HepG2 (cell line): ENCODE measurements around the gene CHEK2. TPM values are rescaled to one million over a fixed set of nuclear protein-coding genes. Genes with fewer than 3 reads are reported as not detected.
A peak's percentile ranks its signal among the peaks of the same experiment; 100 is the strongest.

ENCODE experiments used
- ADNP ChIP-seq: sonication (generic); formaldehyde crosslinking; IDR thresholded peaks from 2 replicates; pipeline ENCODE4 v1.4.0; 2020; ENCODE audit warnings: missing genetic modification reagents
- CAMTA2 ChIP-seq: sonication (generic); formaldehyde crosslinking; IDR thresholded peaks from 2 replicates; pipeline ENCODE4 v1.4.0; 2020; ENCODE audit warnings: mild to moderate bottlenecking, missing genetic modification reagents, borderline replicate concordance
- FOSL1 ChIP-seq: sonication (generic); formaldehyde crosslinking; IDR thresholded peaks from 2 replicates; pipeline ENCODE4 v1.9.0; 2021; ENCODE audit warnings: missing genetic modification reagents, borderline replicate concordance
- HMG20B ChIP-seq: conservative IDR thresholded peaks from 2 replicates; pipeline ENCODE4 v1.6.1; 2016; ENCODE audit warnings: missing genetic modification reagents, missing compliant biosample characterization
- HOXD1 ChIP-seq: sonication (generic); formaldehyde crosslinking; IDR thresholded peaks from 2 replicates; pipeline ENCODE4 v1.5.0; 2020; ENCODE audit warnings: missing genetic modification reagents
- KDM5B ChIP-seq: sonication (generic); formaldehyde crosslinking; IDR thresholded peaks from 2 replicates; pipeline ENCODE4 v1.4.0; 2020; ENCODE audit warnings: missing genetic modification reagents, mild to moderate bottlenecking, borderline replicate concordance
- MIXL1 ChIP-seq: IDR thresholded peaks from 2 replicates; pipeline ENCODE4 v1.6.1; 2016
- MXD4 ChIP-seq: IDR thresholded peaks from 2 replicates; pipeline ENCODE4 v1.6.1; 2016; ENCODE audit warnings: mild to moderate bottlenecking, missing biosample characterization, missing genetic modification reagents
- NAIF1 ChIP-seq: sonication (generic); formaldehyde crosslinking; IDR thresholded peaks from 2 replicates; pipeline ENCODE4 v1.5.0; 2020; ENCODE audit warnings: mild to moderate bottlenecking, missing genetic modification reagents, borderline replicate concordance
- PLRG1 ChIP-seq: fragments of 450-650 bp; conservative IDR thresholded peaks from 2 replicates; pipeline ENCODE4 v1.6.1; 2016
- RNF219 ChIP-seq: sonication (generic); formaldehyde crosslinking; IDR thresholded peaks from 2 replicates; pipeline ENCODE4 v1.5.0; 2020; ENCODE audit warnings: mild to moderate bottlenecking, missing genetic modification reagents
- TCF12 ChIP-seq, 2 experiments: fragments of 450-650 bp in 1 of 2; sonication (generic) in 1 of 2; formaldehyde crosslinking in 1 of 2; IDR thresholded peaks; 2 replicates each; pipeline versions ENCODE4 v1.6.1 to v1.8.0; 2017 to 2022; ENCODE audit warnings: antibody characterized with exemption in 1 of 2, mild to moderate bottlenecking in 1 of 2, missing genetic modification reagents in 1 of 2, moderate library complexity in 1 of 2
- TMF1 ChIP-seq: sonication (generic); formaldehyde crosslinking; IDR thresholded peaks from 2 replicates; pipeline ENCODE4 v1.8.1; 2022; ENCODE audit warnings: low read depth, missing genetic modification reagents
- TRAFD1 ChIP-seq: sonication (generic); formaldehyde crosslinking; IDR thresholded peaks from 2 replicates; pipeline ENCODE4 v1.5.1; 2020; ENCODE audit warnings: missing genetic modification reagents, mild to moderate bottlenecking, borderline replicate concordance
- ZBTB38 ChIP-seq: sonication (generic); formaldehyde crosslinking; IDR thresholded peaks from 2 replicates; pipeline ENCODE4 v1.5.1; 2020; ENCODE audit warnings: mild to moderate bottlenecking, missing genetic modification reagents
- ZNF34 ChIP-seq: sonication (generic); formaldehyde crosslinking; IDR thresholded peaks from 2 replicates; pipeline ENCODE4 v1.4.0; 2020; ENCODE audit warnings: mild to moderate bottlenecking, missing genetic modification reagents, borderline replicate concordance
- ZNF432 ChIP-seq: sonication (generic); formaldehyde crosslinking; IDR thresholded peaks from 2 replicates; pipeline ENCODE4 v1.5.0; 2020; ENCODE audit warnings: missing genetic modification reagents, mild to moderate bottlenecking, borderline replicate concordance
- ZNF761 ChIP-seq: sonication (generic); formaldehyde crosslinking; conservative IDR thresholded peaks from 2 replicates; pipeline ENCODE4 v1.4.0; 2020; ENCODE audit warnings: mild to moderate bottlenecking, missing genetic modification reagents
- ZNF776 ChIP-seq: sonication (generic); formaldehyde crosslinking; IDR thresholded peaks from 2 replicates; pipeline ENCODE4 v1.4.0; 2020; ENCODE audit warnings: mild to moderate bottlenecking, missing genetic modification reagents
- polyA plus RNA-seq, 8 experiments: library from polyadenylated mRNA; depleted of rRNA in 3 of 8; stranded (reverse) in 7 of 8; unstranded in 1 of 8; fragments of >200 nt; fragmentation: Illumina TruSeq in 4 of 8; extraction: Trizol in 4 of 8; gene quantifications; 2 replicates each; pipeline versions ENCODE4 v1.2.1 to v1.2.3, GENCODE V29; 2011 to 2016; ENCODE audit warnings: low read depth in 4 of 8, missing spikeins in 1 of 8, mixed read lengths in 1 of 8; ENCODE audit not compliant: insufficient read depth in 1 of 8
- total RNA-seq, 5 experiments: library from RNA; depleted of rRNA; stranded (reverse); fragments of >200 nt; fragmentation: Illumina TruSeq; extraction: Trizol; gene quantifications; 2 replicates each; pipeline ENCODE4 v1.2.3, GENCODE V29; 2016; ENCODE audit warnings: low read depth in 1 of 5
- TF ChIP-seq, protein P1 (sequence below): IDR thresholded peaks from 2 replicates; pipeline ENCODE4 v1.6.1; 2012; ENCODE audit warnings: low read length, improper control_type of control experiment
- TF ChIP-seq, protein P2 (sequence below): sonication (generic); formaldehyde crosslinking; IDR thresholded peaks from 2 replicates; pipeline ENCODE4 v1.8.0; 2022; ENCODE audit warnings: missing genetic modification reagents, mild to moderate bottlenecking, inconsistent platforms, borderline replicate concordance

Gene CHEK2
- total and polyA plus RNA-seq, 2 of the 13 experiments (the other 11 are each of a cell fraction or from before 2014, with no cell fraction given) = 27.0 to 40.5 TPM

DNA sequence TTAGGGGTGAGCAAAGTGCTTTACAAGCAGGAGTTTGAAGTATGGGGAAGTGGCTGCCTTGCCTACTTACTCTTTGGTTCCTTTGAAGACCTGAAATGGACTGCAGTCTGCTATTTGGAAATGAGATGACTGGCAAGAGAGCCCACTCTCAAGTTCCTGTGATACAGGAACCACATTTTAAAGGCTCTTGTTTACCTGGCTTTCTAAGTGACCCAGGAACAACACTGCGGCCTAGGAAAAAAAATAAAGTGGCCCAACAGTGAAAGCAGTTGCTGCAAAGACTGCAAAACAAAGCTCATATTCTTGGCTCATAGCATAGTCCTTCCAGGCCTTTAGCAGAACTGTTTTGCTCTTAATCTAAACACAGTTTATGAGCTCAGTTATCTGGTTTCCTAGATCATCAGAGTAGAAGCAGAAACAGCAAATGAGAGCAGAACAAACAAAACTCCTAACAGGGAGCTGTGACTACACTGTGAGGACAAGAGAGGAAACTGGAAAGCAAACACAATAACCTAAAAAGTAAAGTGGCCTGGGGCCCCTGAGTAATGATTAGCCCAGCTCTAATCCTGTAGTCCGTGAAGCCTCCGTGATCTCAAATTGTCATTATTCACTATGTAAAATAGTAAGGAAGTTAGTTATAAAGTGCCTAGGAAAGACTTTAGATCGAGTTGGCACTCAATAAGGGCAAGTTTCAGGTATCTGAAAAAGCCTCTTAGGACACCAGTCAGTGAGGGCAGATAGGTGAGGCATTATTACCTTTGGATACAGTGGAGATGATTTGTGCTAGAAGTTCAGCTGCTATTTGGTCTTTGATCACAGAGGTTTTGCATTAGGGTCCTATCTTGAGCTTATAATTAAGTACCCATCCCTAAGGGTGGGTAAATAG is 42.4 kb upstream of the CHEK2 start (continued):
- TF ChIP-seq ZNF776 (CRISPR knock-in tag) (no peak), HOXD1 (CRISPR knock-in tag) (no peak), KDM5B (CRISPR knock-in tag) (no peak), ADNP (CRISPR knock-in tag) (no peak), TRAFD1 (no peak), ZBTB38 (CRISPR knock-in tag) (no peak), TCF12 (IDR thresholded peaks at IDR 0.05) (no peak), TCF12 (CRISPR knock-in tag; IDR thresholded peaks at IDR 0.05) (no peak), MIXL1 (no peak), NAIF1 (CRISPR knock-in tag) (no peak), ZNF432 (CRISPR knock-in tag) (no peak), MXD4 (CRISPR knock-in tag) (no peak), CAMTA2 (CRISPR knock-in tag) (no peak), PLRG1 (no peak), ZNF34 (CRISPR knock-in tag) (no peak), HMG20B (CRISPR knock-in tag) (no peak; the same call in 1 of the 2 replicates), RNF219 (CRISPR knock-in tag) (no peak), TMF1 (CRISPR knock-in tag) (no peak), ZNF761 (CRISPR knock-in tag) (0 out of 2 replicates have a peak, but pooled peaks have one; percentile 59), FOSL1 (no peak)
- TF ChIP-seq, protein P1, sequence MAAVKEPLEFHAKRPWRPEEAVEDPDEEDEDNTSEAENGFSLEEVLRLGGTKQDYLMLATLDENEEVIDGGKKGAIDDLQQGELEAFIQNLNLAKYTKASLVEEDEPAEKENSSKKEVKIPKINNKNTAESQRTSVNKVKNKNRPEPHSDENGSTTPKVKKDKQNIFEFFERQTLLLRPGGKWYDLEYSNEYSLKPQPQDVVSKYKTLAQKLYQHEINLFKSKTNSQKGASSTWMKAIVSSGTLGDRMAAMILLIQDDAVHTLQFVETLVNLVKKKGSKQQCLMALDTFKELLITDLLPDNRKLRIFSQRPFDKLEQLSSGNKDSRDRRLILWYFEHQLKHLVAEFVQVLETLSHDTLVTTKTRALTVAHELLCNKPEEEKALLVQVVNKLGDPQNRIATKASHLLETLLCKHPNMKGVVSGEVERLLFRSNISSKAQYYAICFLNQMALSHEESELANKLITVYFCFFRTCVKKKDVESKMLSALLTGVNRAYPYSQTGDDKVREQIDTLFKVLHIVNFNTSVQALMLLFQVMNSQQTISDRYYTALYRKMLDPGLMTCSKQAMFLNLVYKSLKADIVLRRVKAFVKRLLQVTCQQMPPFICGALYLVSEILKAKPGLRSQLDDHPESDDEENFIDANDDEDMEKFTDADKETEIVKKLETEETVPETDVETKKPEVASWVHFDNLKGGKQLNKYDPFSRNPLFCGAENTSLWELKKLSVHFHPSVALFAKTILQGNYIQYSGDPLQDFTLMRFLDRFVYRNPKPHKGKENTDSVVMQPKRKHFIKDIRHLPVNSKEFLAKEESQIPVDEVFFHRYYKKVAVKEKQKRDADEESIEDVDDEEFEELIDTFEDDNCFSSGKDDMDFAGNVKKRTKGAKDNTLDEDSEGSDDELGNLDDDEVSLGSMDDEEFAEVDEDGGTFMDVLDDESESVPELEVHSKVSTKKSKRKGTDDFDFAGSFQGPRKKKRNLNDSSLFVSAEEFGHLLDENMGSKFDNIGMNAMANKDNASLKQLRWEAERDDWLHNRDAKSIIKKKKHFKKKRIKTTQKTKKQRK = no peak
- TF ChIP-seq, protein P2, sequence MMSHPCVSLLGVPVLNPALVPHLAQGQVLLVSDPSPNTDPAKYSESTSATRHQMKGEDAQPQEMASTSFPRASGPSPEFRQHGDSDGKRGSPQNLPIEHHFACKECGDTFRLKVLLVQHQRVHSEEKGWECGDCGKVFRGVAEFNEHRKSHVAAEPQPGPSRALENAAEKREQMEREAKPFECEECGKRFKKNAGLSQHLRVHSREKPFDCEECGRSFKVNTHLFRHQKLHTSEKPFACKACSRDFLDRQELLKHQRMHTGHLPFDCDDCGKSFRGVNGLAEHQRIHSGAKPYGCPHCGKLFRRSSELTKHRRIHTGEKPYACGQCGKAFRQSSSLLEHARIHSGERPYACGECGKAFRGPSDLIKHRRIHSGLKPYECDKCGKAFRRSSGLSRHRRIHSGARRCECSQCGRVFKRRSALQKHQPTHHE (CRISPR knock-in tag) = no peak
